Measurements from ENCODE around the gene KIR2DL1.
"Not testable (repeated sequence)": the region's sequence is repeated elsewhere in the genome, so short reads cannot be mapped to it uniquely, and the experiment has no call there.

The KIR2DL1 gene

DNA sequence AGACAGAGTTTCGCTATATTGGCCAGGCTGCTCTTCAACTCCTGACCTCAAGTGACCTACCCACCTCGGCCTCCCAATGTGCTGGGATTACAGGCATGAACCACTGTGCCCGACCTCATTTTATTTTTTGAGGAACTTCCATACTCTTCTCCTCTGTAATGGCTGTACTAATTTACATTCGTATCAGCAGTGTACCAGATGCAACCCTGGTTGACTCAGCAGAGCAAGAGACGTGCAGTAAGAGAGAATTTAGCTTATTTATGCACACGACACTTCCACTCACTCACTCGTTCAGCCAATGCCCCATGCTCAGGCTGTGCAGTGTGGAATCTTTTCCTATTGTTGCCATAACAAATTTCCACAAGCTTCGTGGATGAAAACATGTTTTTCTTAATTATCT lies 38.4 kb upstream of the KIR2DL1 start:
- Histone ChIP-seq H3K27ac (ENCODE audit: low read depth, low read length) (no peak overlapping the region), H3K9me3 (ENCODE audit: control insufficient read depth, insufficient read depth, low read length) (no peaks in the 10 kb centered on the region), H3K4me3 (ENCODE audit: low read length) (no peak overlapping the region), H4K20me1 (ENCODE audit: control insufficient read depth, insufficient read depth, low read depth, low read length) (no peaks in the 10 kb centered on the region), H3F3A (ENCODE audit: control insufficient read depth, insufficient read depth) (no peaks in the 10 kb centered on the region), H3K79me2 (ENCODE audit: control insufficient read depth, low read length) (no peaks in the 10 kb centered on the region), H3K27me3 (ENCODE audit: control insufficient read depth, low read length) (no peaks in the 10 kb centered on the region; the same call in 1 of the 2 replicates), H3K36me3 (ENCODE audit: control insufficient read depth, low read length) (no peaks in the 10 kb centered on the region), H3K9me2 (replicated peaks; ENCODE audit: control insufficient read depth, low read length) (no peaks in the 10 kb centered on the region), H3K4me1 (ENCODE audit: control insufficient read depth, low read length) (peaks cover 4% of the 10 kb centered on the region), H3K4me2 (ENCODE audit: low read length) (no peak overlapping the region)
- TF ChIP-seq CTCF (IDR thresholded peaks at IDR 0.05; ENCODE audit: low read depth, low read length, poor library complexity, severe bottlenecking), result no peak
- TF ChIP-seq EZH2phosphoT487 (IDR thresholded peaks at IDR 0.05; ENCODE audit: borderline replicate concordance, low read length), result no peak

GRCh38 chr19:54738306-54738705 lies 31.3 kb upstream of the KIR2DL1 start, which contains the start of gene KIR2DL3:
Gene KIR2DL3 (plus strand): TSS chr19:54738513. CDS start chr19:54738546, 33 bp downstream.
- H3K9me2 ChIP-seq (replicated peaks; ENCODE audit: control insufficient read depth, low read length); H3K4me3 ChIP-seq (ENCODE audit: low read length); H4K20me1 ChIP-seq (ENCODE audit: control insufficient read depth, insufficient read depth, low read depth, low read length); H3K4me2 ChIP-seq (ENCODE audit: low read length); H3K36me3 ChIP-seq (ENCODE audit: control insufficient read depth, low read length); H3K27ac ChIP-seq (ENCODE audit: low read depth, low read length); H3K79me2 ChIP-seq (ENCODE audit: control insufficient read depth, low read length); H3K27me3 ChIP-seq (ENCODE audit: control insufficient read depth, low read length); H3K4me1 ChIP-seq (ENCODE audit: control insufficient read depth, low read length); H3F3A ChIP-seq (ENCODE audit: control insufficient read depth, insufficient read depth); H3K9me3 ChIP-seq (ENCODE audit: control insufficient read depth, insufficient read depth, low read length): not testable (repeated sequence)

- Histone ChIP-seq H3K79me2 (ENCODE audit: control insufficient read depth, low read length) (no peaks in the 10 kb centered on the region), H3K4me1 (ENCODE audit: control insufficient read depth, low read length) (no peaks in the 10 kb centered on the region), H3K27me3 (ENCODE audit: control insufficient read depth, low read length) (no peaks in the 10 kb centered on the region), H3K9me2 (replicated peaks; ENCODE audit: control insufficient read depth, low read length) (no peaks in the 10 kb centered on the region), H3K36me3 (ENCODE audit: control insufficient read depth, low read length) (no peaks in the 10 kb centered on the region), H3K27ac (ENCODE audit: low read depth, low read length) (no peak overlapping the region), H3K9me3 (ENCODE audit: control insufficient read depth, insufficient read depth, low read length) (no peaks in the 10 kb centered on the region), H3K4me3 (ENCODE audit: low read length) (no peak overlapping the region), H3K4me2 (ENCODE audit: low read length) (no peak overlapping the region), H4K20me1 (ENCODE audit: control insufficient read depth, insufficient read depth, low read depth, low read length) (no peaks in the 10 kb centered on the region), H3F3A (ENCODE audit: control insufficient read depth, insufficient read depth) (no peaks in the 10 kb centered on the region)
- TF ChIP-seq CTCF (IDR thresholded peaks at IDR 0.05; ENCODE audit: low read depth, low read length, poor library complexity, severe bottlenecking) (no peak), EZH2phosphoT487 (IDR thresholded peaks at IDR 0.05; ENCODE audit: borderline replicate concordance, low read length) (no peak)
These were observed 30.9 kb upstream of the KIR2DL1 start for GRCh38 chr19:54738715-54739114.

DNA sequence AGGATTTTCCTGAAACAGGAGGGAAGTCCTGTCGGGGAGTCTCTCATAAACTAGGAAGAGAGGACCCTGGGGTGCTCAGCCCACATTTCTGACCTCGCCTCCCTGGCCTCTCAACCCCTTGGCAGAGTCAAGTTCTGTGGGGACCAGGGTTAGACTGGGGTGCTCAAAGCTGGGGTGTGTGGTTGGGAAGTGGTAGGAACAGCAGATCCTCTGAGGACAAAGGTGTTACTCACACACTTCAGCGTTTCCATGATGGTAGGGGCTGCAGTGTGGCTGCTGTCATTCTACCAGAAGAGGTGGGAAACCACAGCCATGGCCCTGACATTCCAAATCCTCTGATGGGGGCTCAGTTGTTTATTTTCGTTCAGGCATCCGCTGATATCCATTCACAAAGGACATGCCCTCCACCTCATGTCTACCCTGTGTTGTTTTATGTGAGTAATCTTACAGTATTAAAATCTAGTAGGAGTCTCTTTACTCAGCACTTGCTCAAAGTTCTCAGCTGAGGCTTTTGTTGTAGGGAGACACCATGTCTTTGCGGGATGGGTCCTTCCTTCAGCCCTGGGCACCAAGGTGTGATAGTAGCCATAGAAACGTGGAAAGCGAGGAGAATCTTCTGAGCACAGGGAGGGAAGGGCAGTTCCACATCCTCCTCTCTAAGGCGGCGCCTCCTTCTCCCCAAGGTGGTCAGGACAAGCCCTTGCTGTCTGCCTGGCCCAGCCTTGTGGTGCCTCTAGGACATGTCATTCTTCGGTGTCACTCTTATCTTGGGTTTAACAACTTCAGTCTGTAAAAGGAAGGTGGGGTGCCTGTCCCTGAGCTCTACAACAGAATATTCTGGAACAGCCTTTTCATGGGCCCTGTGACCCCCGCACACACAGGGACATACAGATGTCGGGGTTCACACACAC lies 29.8 kb upstream of the KIR2DL1 start:
- Histone ChIP-seq H3K27ac (ENCODE audit: low read depth, low read length) (no peak overlapping the region), H3K36me3 (ENCODE audit: control insufficient read depth, low read length) (no peaks in the 10 kb centered on the region), H3F3A (ENCODE audit: control insufficient read depth, insufficient read depth) (no peaks in the 10 kb centered on the region), H3K9me3 (ENCODE audit: control insufficient read depth, insufficient read depth, low read length) (no peaks in the 10 kb centered on the region), H3K4me1 (ENCODE audit: control insufficient read depth, low read length) (no peaks in the 10 kb centered on the region), H3K9me2 (replicated peaks; ENCODE audit: control insufficient read depth, low read length) (no peaks in the 10 kb centered on the region), H3K4me2 (ENCODE audit: low read length) (no peak overlapping the region), H3K27me3 (ENCODE audit: control insufficient read depth, low read length) (no peaks in the 10 kb centered on the region), H4K20me1 (ENCODE audit: control insufficient read depth, insufficient read depth, low read depth, low read length) (no peaks in the 10 kb centered on the region), H3K4me3 (ENCODE audit: low read length) (no peak overlapping the region), H3K79me2 (ENCODE audit: control insufficient read depth, low read length) (no peaks in the 10 kb centered on the region)
- TF ChIP-seq CTCF (IDR thresholded peaks at IDR 0.05; ENCODE audit: low read depth, low read length, poor library complexity, severe bottlenecking) (no peak), EZH2phosphoT487 (IDR thresholded peaks at IDR 0.05; ENCODE audit: borderline replicate concordance, low read length) (no peak)

- not testable (repeated sequence) for H3K4me1 ChIP-seq (ENCODE audit: control insufficient read depth, low read length); H3K27ac ChIP-seq (ENCODE audit: low read depth, low read length); H3K36me3 ChIP-seq (ENCODE audit: control insufficient read depth, low read length); H3K4me3 ChIP-seq (ENCODE audit: low read length); H3K9me2 ChIP-seq (replicated peaks; ENCODE audit: control insufficient read depth, low read length); H3K4me2 ChIP-seq (ENCODE audit: low read length); H3K9me3 ChIP-seq (ENCODE audit: control insufficient read depth, insufficient read depth, low read length); H3K79me2 ChIP-seq (ENCODE audit: control insufficient read depth, low read length); H3F3A ChIP-seq (ENCODE audit: control insufficient read depth, insufficient read depth); H3K27me3 ChIP-seq (ENCODE audit: control insufficient read depth, low read length); H4K20me1 ChIP-seq (ENCODE audit: control insufficient read depth, insufficient read depth, low read depth, low read length)
These were observed 27.6 kb upstream of the KIR2DL1 start for GRCh38 chr19:54741950-54742349.

Data from DOHH2 (cell line).